ENCODE results near the gene TXNL1. TPM values are rescaled to one million over a fixed set of nuclear protein-coding genes. Genes with fewer than 3 reads are reported as not detected.
"Not testable (repeated sequence)": the region's sequence is repeated elsewhere in the genome, so short reads cannot be mapped to it uniquely, and the experiment has no call there.

The TXNL1 gene
- total RNA-seq, 1 experiment from 2014 or later: 72.8 TPM

DNA sequence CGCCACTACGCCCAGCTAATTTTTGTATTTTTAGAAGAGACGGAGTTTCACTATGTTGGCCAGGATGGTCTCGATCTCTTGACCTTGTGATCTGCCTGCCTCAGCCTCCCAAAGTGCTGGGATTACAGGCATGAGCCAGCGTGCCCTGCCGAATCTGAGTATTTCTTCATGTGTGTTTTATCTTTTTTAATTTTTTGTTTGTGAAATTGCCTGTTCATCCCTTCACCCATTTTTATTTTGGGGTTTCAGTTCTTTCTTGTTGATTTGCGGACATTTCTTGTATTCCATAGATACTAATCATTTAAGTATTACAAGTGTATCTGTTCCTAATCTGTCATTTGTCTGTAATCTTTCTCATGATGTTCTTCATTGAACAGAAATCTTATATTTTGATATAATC, 15.9 kb upstream of the TXNL1 start:
- POLR2A ChIA-PET: not testable (repeated sequence)

GRCh38 chr18:56652802-56653201, 14.4 kb upstream of the TXNL1 start:
- POLR2A ChIA-PET: no interaction called here
- Mint-ChIP-seq H3K9me3 (peaks cover 14% of the 10 kb centered on the region), H3K27me3 (ENCODE audit: low read depth) (no peaks in the 10 kb centered on the region; the same call in 1 of the 2 replicates)

More for the DNA sequence above, 15.9 kb upstream of the TXNL1 start:
- CTCF ChIA-PET; H3K36me3 Mint-ChIP-seq; ATAC-seq; H3K4me3 Mint-ChIP-seq; H3K27ac Mint-ChIP-seq; H3K27me3 Mint-ChIP-seq (ENCODE audit: low read depth); DNase-seq (ENCODE audit: low spot score): not testable (repeated sequence)
- H3K4me1 Mint-ChIP-seq: peaks cover 12% of the 10 kb centered on the region
- peaks cover 14% of the 10 kb centered on the region for H3K9me3 Mint-ChIP-seq

GRCh38 chr18:56651771-56652092, 13.3 kb upstream of the TXNL1 start:
- H3K27ac Mint-ChIP-seq: peak overlapping the region; percentile 96
- DNase-seq (ENCODE audit: low spot score): no peak
- H3K4me3 Mint-ChIP-seq: peak overlapping the region; percentile 80
- peaks cover 14% of the 10 kb centered on the region for H3K9me3 Mint-ChIP-seq
- ATAC-seq: no peak
- CTCF ChIA-PET: interaction anchor here (1.2 kb wide), 1 partner anchor 32 kb away, joined by 3 read pairs; no protein-coding TSS in a partner anchor
- POLR2A ChIA-PET: interaction anchor here (1.7 kb wide), 1 partner anchor 14 kb away, joined by 5 read pairs; no protein-coding TSS in a partner anchor
- H3K4me1 Mint-ChIP-seq: peaks cover 12% of the 10 kb centered on the region
- H3K27me3 Mint-ChIP-seq (ENCODE audit: low read depth): no peaks in the 10 kb centered on the region; the same call in 1 of the 2 replicates
- no peak for TF ChIP-seq GABPB1 (CRISPR knock-in tag; IDR thresholded peaks at IDR 0.05)
- no peak for TF ChIP-seq RELA (CRISPR knock-in tag; IDR thresholded peaks at IDR 0.05; ENCODE audit: borderline replicate concordance)
- TF ChIP-seq, protein P1, sequence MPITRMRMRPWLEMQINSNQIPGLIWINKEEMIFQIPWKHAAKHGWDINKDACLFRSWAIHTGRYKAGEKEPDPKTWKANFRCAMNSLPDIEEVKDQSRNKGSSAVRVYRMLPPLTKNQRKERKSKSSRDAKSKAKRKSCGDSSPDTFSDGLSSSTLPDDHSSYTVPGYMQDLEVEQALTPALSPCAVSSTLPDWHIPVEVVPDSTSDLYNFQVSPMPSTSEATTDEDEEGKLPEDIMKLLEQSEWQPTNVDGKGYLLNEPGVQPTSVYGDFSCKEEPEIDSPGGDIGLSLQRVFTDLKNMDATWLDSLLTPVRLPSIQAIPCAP (CRISPR knock-in tag; IDR thresholded peaks at IDR 0.05): no peak
- no peak for TF ChIP-seq STAT6 (CRISPR knock-in tag; conservative IDR thresholded peaks at IDR 0.05; ENCODE audit: low read depth)
- TF ChIP-seq ATF1 (CRISPR knock-in tag; IDR thresholded peaks at IDR 0.05): no peak
- no peak for TF ChIP-seq ERG (CRISPR knock-in tag; IDR thresholded peaks at IDR 0.05)
- TF ChIP-seq, protein P2, sequence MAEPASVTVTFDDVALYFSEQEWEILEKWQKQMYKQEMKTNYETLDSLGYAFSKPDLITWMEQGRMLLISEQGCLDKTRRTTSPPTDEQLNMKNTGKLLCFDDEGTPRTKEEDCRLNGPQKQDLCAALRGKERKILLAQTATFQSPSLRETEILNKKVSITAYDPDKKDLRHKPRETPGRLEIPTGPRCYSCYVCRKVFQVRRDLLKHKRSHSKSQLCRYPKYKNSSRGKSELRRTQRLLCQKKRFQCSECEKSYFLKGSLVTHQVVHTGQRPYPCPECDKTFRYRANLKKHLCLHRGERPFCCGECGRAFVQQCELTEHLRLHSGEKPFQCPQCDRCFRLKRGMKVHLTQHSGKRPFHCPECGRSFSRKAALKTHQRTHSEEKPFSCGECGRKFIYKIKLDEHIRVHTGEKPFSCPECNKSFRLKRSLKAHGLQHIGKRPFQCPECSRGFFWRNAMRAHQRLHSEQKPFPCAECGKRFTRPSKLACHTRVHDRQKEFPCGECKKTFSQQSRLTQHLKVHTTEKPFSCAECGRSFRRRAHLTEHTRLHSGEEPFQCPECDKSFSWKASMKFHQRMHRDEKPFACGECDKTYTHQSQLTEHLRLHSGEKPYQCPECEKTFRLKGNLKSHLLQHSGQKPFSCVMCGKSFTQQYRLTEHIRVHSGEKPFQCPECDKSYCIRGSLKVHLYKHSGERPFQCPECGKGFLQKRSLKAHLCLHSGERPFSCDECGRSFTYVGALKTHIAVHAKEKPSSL (CRISPR knock-in tag; conservative IDR thresholded peaks at IDR 0.05): no peak
- no peak for TF ChIP-seq NFE2L1 (CRISPR knock-in tag; IDR thresholded peaks at IDR 0.05)
- no peak for TF ChIP-seq TCF7 (CRISPR knock-in tag; IDR thresholded peaks at IDR 0.05; ENCODE audit: low read depth)
- TF ChIP-seq JUN (CRISPR knock-in tag; IDR thresholded peaks at IDR 0.05): no peak
- TF ChIP-seq KAT7 (CRISPR knock-in tag; IDR thresholded peaks at IDR 0.05; ENCODE audit: borderline replicate concordance): no peak
- TF ChIP-seq TP53 (CRISPR knock-in tag; IDR thresholded peaks at IDR 0.05): no peak
- no peak for TF ChIP-seq ZNF263 (CRISPR knock-in tag; IDR thresholded peaks at IDR 0.05; ENCODE audit: low read depth)
- no peak for TF ChIP-seq RORB (CRISPR knock-in tag; IDR thresholded peaks at IDR 0.05)
- TF ChIP-seq ZNF396 (CRISPR knock-in tag; IDR thresholded peaks at IDR 0.05; ENCODE audit: borderline replicate concordance): no peak
- no peak for TF ChIP-seq TEAD4 (CRISPR knock-in tag; IDR thresholded peaks at IDR 0.05)
- TF ChIP-seq E2F4 (CRISPR knock-in tag; IDR thresholded peaks at IDR 0.05; ENCODE audit: borderline replicate concordance, low read depth): no peak
- no peak for TF ChIP-seq ZNF423 (CRISPR knock-in tag; IDR thresholded peaks at IDR 0.05)
- no peaks in the 10 kb centered on the region for H3K36me3 Mint-ChIP-seq

More at GRCh38 chr18:56652802-56653201, 14.4 kb upstream of the TXNL1 start:
- Mint-ChIP-seq H3K36me3 (no peaks in the 10 kb centered on the region), H3K4me3 (no peak overlapping the region), H3K27ac (no peak overlapping the region; the same call in 1 of the 2 replicates), H3K4me1 (peaks cover 12% of the 10 kb centered on the region)
- DNase-seq (ENCODE audit: low spot score) (no peak), ATAC-seq (no peak)
- CTCF ChIA-PET: no interaction called here
- TF ChIP-seq MXD4 (CRISPR knock-in tag; IDR thresholded peaks at IDR 0.05; ENCODE audit: borderline replicate concordance) (no peak), SP1 (CRISPR knock-in tag; conservative IDR thresholded peaks at IDR 0.05) (no peak)

All from WTC11 (cell line).